HG02870 (cell line): ENCODE results near the gene POLRMT.
"Not testable (repeated sequence)": the region's sequence is repeated elsewhere in the genome, so short reads cannot be mapped to it uniquely, and the experiment has no call there.

Source experiments
- ATAC-seq: cut with Tn5 transposase; IDR thresholded peaks from one replicate; pipeline ENCODE4 v1.9.1; 2021; ENCODE audit warnings: mild to moderate bottlenecking, moderate library complexity; ENCODE audit not compliant: unreplicated experiment

Gene POLRMT

DNA sequence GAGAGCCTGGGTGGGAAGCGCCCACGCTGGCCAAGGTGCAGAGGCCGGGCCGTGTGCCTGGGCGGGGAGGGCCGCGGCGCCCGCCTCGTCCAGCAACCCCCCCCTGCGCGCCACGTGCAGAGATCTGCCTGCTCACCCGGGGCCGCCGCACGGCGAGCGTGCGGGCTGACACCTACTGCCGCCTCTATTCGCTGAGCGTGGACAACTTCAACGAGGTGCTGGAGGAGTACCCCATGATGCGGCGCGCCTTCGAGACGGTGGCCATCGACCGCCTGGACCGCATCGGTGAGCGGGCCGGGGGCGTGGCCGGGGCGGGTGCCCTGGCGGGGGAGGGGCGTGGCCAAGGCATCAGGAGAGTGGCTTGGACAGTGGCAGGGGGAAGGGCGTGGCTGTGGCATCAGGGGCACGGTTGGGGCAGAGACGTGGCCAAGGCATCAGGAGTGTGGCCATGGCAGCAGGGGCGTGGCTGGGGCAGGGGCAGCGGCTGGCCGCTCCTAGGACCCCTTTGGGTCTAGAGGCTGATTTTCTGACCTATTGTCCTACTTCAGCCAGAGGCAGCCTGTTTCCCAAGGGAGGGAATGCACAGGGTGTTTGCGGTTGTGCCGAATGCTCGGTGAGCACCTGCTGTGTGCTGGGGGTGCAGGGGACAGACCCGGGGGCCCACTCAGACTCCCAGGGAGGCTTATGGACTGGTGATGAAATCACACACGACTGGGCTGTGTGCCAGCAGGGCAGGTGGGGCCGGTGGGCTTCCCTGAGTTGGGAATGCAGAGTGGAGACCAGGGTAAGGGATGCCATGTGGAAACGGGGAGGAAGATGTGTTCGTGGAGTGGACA is 19.4 kb downstream of the POLRMT start:
- ATAC-seq: no peak

DNA sequence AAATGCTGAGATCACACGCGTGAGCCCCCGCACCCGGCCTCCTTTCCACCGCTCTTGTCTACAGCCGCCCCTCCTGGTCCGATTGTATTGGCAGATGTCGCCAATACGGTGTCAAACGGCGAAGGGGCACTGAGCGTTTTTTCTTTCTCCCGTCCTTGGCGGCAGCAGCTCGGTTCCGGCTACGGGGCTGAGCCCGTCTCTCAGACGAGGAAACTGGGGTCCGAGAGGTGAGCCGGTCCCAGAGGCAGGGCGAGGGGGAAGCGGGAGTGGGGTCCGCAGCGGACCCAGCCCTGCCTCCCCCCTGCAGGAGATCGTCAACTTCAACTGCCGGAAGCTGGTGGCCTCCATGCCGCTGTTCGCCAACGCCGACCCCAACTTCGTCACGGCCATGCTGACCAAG is 20.4 kb downstream of the POLRMT start:
- no peak for ATAC-seq

DNA sequence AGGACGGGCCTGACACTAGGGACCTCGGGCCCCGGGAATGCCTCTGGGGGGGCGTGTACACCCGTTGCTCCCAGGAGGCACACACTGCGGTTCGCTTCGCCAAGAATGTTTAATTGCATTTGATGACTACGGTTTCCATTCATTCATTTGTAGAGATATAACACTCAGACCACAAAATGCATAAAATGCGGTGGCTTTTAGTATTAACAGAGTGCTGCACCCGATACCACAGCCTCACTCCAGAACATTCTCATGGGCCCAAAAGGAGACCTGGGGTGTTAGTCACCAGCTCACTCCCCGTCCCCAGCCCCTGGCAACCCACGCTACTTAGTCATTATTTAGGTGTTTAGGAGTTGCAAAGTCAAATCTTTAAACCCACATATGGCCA is 21.9 kb downstream of the POLRMT start:
- ATAC-seq: no peak

DNA sequence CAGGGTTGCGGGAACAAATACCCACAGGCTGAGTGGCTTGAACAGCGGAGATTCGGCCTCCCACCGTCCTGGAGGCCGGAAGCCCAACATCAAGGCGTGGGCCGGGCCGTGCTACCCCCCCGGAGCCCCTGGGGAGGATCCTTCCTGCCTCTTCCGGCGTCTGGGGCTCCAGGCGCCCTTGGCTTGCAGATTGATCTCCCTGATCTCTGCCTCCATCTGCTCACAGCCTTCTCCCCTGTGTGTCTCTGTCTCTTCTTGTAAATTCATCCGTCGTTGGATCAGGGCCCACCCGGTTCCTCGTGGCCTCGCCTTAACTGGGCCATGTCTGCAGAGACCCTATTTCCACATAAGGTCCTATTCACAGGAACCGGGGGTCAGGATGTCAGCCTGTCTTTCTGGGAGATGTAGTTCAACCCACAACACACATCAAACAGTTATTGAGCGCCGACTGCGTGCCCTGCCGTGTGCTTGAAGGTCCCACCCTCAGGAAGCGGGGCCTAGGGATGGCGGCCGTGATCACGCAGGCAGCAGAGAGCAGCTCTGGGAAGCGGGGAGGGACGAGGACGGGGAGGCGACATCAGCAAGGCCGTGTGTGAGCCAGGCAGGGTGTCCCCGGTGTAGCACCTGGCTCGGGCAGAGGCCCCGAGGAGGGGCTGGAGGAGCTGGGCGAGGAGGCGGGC is 22.4 kb downstream of the POLRMT start:
- no peak for ATAC-seq

DNA sequence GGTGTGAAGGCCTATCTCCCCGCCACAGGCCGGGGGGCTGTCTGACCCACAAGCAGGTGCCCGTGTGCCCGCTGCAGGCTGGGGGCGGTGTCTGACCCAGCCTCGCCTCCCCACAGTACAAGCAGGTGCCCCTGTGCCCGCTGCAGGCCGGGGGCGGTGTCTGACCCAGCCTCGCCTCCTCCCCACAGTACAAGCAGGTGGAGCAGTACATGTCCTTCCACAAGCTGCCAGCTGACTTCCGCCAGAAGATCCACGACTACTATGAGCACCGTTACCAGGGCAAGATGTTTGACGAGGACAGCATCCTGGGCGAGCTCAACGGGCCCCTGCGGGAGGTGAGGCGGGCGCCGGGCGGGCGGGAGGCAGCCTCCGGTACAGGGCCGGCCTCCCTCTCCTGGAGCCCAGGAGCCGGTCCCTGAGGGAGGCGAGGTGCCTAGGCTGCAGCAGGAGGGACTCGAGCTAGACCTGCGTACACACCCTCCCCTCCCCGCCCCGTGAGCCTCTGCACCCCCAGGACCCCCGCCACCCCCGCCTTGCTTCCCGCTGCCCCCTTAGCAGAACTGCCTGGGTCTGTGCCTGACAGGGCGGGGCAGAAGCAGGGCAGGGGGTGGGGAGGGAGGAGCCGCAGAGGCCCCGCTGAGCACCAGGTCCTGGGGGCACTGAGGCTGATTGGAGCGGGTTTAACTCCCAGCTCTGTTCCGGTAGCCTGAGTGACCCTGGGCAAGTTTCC is 23.1 kb downstream of the POLRMT start:
- no peak for ATAC-seq

DNA sequence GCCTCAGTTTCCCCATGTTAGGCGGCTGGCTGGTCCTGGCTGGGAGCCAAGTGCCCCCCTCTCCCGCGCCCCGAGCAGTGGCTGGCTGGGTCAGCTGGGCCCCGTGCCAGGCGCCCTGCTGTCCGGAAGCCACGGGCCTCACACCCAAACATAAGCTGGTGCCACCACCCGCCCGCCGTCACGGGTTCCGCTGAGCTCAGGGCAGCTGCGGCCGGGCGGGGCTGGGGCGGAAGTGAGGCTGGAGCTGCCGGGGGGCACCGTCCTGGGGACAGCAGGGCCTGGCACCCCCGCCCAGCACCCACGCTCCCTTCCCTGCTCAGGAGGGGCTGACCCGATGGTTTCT is 24.4 kb downstream of the POLRMT start:
- no peak for ATAC-seq

DNA sequence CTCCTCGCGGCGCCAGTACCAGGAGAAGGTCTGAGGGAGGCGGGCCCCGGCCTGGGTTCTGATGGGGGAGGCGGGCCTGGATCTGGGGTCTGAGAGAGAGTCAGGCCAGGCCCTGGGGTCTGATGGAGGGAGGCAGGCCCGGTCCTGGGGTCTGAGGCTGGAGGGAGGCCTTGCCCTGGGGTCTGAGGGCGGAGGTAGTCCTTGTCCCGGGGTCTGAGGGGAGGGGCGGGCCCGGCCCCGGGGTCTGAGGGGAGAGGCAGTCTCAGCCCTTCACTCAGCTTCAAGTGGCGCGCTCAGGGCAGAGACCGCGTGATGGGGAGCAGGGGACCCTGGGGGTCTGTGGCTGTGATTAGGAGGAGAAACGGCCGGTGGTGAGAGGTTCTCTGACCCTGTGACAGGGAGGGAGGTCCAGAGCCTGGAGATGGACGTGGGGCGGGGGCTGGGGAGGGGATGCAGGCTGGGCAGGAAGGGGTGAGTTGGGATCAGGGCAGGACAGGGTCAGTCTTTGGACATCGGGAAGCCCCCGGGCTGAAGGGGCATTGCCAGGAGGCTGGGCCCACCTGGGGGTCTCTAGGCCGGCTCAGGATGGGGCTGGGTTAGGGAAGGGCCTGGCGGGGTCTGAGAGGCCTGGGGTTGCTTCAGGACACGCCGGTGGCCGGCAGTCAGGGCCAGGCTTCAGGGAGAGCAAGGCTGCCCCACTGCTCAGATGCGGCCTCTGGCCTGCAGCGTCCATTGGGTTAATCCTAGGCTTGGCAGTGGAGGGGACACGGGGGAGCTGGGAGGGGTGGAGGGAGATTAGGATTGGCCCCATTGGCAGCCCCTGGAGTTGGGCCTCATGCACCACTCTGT is 25.0 kb downstream of the POLRMT start:
- ATAC-seq: no peak

DNA sequence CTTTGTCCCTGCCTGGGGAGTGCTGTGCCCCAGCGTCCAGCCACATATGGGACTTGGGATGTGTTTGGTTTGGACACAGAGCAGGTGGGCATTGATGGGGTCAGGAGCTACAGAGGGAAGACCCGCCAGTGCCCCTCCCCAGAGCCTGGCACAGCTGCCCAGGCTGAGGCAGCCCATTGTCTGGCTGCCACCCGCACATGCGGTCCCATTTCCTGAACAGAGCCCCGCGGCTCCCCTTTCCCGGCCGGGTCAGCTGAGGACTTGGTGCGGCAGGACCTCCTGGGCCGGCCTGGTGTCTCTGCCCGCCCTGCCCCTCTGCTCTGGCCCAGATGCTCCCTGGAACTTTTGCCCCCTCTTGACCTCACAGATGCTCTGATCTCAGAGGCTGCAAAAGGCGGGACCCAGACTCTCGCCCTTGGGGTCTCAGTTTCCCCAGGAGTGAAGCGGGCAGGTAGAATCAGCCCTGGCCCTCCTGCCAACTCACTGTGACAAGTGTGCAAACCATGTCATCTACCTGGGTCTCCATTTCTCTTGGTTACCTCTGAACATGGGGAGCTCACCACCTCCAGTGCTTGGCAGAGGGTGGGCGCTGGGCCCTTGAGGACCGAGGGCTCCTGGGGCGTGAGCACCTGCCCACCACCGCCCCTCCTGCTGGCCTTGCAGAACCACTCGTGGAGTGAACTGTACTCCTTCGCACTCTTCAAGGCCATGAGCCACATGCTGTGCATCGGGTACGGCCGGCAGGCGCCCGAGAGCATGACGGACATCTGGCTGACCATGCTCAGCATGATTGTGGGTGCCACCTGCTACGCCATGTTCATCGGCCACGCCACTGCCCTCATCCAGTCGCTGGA is 25.8 kb downstream of the POLRMT start:
- no peak for ATAC-seq

DNA sequence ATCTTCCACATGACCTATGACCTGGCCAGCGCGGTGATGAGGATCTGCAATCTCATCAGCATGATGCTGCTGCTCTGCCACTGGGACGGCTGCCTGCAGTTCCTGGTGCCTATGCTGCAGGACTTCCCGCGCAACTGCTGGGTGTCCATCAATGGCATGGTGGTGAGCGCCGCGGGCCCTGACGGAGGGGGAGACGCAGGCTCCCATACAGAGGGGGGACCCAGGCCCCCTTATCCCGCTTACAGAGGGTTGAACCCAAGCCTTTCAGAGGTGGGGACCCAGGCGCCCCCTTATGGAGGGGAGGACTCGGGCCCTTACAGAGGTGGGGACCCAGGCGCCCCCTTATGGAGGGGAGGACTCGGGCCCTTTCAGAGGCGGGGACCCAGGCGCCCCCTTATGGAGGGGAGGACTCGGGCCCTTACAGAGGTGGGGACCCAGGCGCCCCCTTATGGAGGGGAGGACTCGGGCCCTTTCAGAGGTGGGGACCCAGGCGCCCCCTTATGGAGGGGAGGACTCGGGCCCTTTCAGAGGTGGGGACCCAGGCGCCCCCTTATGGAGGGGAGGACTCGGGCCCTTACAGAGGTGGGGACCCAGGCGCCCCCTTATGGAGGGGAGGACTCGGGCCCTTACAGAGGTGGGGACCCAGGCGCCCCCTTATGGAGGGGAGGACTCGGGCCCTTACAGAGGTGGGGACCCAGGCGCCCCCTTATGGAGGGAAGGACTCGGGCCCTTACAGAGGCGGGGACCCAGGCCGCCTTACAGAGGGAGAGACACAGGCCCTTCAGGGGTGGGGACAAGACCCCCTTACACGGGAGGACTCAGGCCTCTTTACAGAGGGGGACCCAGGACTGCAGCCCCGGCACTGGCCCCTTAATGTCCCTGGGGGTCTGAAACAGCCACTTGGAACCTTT is 28.0 kb downstream of the POLRMT start:
- not testable (repeated sequence) for ATAC-seq

DNA sequence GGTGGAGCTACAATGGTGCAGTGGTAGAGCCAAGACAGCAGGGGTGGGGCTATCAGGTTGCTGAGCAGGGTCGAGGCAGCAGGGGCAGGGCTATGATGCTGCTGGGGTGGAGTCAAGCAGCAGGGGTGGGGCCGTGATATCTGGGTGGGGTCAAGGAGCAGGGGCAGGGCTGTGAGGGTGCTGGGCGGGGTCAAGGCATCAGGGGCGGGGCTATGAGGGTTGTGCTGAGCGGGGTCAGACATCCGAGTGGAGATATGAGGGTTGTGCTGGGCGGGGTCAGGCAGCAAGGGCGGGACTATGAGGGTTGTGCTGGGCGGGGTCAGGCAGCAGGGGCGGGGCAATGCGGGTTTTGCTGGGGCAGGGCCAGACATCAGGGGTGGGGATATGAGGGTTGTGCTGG is 29.0 kb downstream of the POLRMT start:
- no peak for ATAC-seq

DNA sequence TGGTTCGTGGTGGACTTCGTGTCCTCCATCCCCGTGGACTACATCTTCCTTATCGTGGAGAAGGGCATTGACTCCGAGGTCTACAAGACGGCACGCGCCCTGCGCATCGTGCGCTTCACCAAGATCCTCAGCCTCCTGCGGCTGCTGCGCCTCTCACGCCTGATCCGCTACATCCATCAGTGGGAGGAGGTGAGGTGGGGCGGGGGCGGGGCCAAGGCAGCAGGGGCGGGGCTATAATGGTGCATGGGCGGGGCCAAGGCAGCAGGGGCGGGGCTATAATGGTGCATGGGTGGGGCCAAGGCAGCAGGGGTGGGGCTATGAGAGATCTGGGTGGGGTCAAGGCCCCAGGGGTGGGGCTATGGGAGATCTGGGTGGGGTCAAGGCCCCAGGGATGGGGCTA is 29.6 kb downstream of the POLRMT start:
- not testable (repeated sequence) for ATAC-seq

DNA sequence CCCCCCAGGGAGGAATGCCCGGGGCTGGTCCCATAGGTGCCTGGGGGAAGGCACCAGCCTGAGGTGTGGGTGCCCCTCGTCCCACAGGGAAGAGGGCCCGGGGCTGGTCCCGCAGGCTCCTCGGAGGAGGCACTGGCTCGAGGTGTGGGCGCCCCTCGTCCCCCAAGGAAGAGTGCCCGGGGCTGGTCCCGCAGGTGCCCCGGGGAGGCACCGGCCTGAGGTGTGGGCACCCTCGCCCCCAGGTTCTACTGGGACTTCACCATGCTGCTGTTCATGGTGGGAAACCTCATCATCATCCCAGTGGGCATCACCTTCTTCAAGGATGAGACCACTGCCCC is 30.1 kb downstream of the POLRMT start:
- not testable (repeated sequence) for ATAC-seq

DNA sequence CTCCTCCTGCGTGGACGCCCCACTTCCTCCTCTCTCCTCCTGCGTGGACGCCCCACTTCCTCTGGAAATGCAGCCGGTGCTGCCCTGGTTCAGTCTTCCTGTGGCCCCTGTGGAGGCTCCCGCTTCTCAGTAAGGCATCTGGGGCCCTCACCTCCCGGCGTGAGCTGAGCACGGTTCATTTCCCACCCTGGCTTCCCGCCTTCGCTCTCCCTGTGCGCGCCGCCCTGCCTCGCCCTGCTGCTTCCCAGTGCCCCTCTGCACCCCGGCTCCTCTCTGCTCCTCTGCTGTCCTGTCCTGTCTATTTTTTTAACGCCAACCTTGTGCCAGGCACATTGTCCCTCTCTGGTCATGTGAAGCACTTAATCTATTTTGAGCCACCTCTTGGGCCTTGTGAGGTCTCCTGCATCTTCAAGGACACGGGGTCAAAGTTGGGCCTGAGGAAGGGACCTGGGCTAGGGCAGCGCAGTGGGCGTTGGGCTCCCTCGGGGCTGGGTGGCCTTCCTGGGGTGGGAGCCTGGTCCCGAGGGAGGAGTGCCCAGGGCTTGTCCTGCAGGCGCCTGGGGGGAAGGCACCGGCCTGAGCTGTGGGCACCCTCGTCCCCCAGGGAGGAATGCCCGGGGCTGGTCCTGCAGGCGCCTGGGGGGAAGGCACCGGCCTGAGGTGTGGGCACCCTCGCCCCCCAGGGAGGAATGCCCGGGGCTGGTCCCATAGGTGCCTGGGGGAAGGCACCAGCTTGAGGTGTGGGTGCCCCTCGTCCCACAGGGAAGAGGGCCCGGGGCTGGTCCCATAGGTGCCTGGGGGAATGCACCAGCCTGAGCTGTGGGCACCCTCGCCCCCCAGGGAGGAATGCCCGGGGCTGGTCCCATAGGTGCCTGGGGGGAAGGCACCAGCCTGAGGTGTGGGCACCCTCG is 30.7 kb downstream of the POLRMT start:
- ATAC-seq: no peak

DNA sequence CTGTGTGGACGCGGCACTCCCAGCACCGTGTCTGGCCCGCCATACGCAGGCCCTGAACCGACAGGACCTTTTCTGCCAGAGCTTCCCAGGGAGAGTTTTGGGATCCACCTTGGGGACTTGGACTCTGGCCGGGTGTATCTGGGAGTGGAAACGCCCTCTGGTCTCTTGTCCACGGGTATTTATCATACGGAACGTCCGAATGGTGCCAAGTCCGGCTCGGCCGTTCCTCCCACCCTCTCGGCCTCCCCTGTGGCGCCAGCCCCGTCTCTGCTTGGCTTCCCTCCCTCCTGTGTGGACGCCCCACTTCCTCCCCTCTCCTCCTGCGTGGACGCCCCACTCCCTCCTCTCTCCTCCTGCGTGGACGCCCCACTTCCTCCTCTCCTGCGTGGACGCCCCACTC is 31.5 kb downstream of the POLRMT start:
- no peak for ATAC-seq

DNA sequence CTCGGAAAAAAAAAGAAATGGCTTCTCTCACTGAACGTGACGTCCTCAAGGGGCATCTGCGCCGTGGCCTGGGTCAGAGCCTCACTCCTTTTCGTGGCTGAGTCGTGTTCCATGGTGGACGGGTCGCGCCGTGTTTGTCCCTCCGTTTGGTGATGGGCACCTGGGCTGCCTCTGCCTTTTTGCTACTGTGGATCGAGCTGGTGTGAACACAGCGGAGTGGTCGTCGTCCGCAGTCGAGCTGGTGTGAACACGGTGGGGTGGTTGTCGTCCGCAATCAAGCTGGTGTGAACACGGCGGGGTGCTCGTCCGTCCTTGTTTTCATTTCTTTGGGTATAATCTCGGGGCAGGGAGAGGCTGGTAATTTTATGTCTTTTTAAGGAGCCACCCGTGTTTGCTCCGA is 32.0 kb downstream of the POLRMT start:
- no peak for ATAC-seq

DNA sequence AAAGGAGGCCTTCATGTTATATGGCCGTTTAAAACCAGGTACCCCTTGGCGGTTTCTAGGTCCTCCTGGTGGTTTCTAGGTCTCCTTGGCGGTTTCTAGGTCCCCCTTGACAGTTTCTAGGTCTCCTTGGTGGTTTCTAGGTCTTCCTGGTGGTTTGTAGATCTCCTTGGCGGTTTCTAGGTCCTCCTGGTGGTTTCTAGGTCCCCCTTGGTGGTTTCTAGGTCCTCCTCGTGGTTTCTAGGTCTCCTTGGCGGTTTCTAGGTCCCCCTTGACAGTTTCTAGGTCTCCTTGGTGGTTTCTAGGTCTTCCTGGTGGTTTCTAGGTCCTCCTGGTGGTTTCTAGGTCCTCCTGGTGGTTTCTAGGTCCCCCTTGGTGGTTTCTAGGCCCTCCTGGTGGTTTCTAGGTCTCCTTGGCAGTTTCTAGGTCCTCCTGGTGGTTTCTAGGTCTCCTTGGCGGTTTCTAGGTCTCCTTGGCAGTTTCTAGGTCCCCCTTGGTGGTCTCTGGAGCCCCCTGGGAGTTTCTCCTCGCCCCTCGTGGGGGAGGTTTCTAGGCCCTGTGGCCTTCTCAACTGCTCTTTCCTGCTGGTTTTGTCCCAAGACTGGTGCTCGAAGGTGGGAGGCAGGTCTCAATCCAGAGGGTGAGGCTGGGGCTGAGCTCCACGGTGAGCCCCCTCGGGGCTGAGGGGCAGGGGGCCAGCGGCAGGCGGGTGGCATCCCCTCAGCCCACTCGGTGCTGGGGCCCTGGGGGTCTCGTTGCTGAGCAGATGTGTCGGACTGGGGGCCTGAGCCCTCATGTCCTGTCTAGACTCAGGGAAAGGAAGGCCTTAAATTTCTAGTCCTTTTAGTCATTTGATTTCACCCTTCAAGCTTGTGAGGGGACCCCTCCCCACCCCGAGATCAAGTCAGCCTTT is 35.7 kb downstream of the POLRMT start:
- no peak for ATAC-seq

DNA sequence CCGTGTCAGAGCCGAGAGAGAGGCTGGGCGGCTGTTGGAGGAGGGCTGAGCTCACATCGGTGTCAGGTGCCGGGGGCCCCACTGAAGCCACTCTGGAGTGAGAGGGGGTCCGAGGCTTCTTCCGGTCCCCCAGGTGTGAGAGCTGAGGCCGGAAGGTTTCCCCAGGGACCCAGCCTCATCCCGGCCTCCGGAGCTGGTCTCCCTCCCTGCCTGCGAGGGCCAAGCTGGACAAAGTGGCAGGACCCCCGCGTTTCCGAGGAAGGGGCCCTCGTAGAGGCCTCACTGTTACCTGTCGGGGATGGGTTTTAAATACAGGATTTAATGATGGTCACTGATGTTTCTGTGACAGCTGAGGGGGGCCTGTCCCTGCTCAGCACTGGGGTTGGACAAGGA is 37.1 kb downstream of the POLRMT start:
- ATAC-seq: no peak
